DMS 273 (cell line): ENCODE measurements around the gene KPNB1.

Experiments
- DNase-seq: peaks from one replicate; lab custom pipeline; 2025; ENCODE audit not compliant: unreplicated experiment; lab: John Stamatoyannopoulos, UW

Gene KPNB1

DNA sequence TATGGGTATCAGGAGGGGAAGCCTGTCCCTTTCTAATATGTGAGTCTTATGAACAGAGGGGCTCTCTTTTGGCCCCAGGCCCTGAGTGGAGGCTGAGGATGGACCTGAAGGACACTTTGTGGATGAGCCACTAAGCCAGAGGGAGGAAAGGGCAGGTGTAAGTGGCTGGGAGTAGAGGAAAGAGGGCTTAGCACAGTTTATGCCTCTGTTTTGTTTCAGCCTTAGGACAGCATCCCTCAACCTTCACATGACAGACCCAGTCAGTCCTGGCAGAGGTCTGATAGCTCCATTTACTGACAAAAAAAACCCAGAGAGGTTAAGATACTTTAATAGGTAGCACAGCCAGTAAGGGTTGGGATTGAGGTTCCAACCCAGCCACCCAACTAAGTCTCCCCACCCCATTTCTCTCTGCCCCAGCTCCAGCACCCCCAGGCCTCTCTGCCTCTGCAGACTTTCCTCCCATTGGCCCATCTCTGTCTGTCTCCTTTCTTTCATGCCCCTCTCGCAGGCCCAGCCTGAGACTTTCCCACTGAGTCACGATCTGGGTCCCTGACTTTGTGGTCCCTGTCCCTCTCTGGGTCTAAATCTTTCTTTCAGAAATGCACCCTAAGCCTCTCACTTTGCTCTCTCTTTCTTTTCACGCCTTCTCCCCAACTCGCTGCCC, 78.6 kb downstream of the KPNB1 start:
- no peak for DNase-seq

DNA sequence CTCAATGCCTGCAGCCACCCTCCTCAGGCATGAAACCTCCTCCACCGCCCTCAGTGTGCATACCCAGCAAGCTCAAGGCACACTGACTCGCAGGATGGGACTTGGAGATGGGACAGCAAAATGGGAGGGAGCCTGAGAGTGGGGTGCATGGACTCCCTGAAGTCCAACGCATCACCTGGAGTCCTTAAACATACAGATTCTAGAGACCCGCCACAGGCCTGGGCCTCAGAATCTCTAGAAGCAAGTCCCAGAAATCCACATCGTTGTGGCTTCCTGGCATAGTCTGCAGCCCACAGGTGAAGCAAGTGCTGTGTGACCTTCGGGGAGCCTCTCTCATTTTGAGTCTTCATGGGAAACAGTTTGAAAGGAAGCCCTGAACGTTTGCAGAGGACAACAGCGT, 79.8 kb downstream of the KPNB1 start:
- DNase-seq, result no peak

DNA sequence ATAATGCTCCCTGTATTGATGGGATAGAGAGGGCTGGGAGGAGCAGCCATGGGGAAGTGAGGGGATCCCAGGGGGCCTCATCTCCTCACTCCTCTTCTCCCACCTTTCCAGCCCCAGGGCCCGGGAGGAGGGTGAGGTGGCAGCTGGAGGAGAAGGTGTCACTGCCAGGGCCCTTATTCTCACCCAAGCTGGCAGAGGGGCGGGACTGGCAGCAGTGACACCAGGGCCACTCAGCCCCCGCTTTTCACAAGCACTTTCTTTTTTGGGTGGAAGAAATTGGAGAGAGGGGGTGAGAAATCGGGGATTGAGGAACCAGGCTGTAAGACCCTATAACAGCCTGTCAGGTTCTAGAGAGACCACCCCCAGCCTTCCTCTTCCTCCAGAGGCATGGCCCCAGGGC, 81.0 kb downstream of the KPNB1 start:
- no peak for DNase-seq

DNA sequence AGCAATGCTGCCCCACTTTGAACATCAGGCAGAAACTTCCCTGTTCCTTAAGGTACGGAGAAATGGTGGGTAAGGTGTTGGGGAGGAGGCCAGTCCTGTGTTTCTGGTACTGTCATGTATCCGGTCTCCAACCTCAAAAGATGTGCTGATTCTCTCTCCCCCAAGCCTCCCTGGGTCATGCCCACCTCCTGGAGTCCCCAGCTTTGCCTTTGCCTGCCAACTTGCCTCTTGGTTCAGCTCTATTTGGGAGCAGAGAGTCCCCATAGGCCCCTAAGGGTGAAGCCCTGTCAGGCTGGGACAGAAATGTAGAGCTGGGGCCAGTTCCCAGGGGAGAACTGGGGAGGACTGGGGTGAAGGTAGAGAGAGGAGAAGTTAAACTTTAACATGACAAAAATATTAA, 81.7 kb downstream of the KPNB1 start:
- DNase-seq, result no peak

DNA sequence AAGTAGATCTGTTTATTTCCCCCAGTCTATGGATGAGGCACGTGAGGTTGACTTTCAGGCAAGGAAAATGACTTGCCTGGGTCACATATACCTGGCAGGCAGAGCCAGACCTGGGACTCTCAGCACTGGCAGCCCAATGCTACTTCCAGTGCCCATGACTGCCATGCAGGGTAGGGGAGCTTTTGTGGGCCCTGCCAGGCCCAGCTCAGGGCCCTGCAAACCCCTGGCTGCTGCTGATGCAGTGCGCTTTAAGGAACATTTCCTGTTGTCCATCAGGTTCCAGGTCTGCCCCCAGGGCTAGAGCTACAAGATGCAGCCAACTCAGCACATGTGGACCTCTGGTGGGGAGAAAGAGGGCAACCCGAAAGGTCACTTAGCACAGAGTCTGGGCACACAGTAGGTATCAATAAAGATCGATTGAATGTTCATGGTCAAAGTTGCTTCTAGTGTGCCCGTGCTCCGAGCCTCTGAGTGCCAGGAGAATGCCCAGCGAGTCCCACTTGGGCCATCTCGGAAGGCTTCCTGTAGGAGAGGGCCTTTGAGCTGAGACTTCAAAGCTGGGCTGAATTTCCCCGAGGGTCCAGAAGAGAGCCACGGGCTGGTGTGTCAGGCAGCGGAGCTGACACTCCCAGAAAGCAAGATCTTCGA, 82.8 kb downstream of the KPNB1 start:
- no peak for DNase-seq

DNA sequence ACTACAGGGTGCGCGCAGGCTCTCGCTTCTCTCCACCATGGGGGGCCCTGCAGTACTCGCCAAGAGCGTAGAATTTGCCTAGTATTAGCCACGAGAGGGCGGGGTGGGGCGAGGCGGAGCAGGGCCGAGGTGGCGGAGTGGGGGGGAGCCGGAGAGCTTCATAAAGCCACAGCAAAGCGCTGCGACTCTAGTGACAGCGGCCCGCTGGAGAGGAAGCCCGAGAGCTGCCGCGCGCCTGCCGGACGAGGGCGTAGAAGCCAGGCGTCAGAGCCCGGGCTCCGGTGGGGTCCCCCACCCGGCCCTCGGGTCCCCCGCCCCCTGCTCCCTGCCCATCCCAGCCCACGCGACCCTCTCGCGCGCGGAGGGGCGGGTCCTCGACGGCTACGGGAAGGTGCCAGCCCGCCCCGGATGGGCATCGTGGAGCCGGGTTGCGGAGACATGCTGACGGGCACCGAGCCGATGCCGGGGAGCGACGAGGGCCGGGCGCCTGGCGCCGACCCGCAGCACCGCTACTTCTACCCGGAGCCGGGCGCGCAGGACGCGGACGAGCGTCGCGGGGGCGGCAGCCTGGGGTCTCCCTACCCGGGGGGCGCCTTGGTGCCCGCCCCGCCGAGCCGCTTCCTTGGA, 83.4 kb downstream of the KPNB1 start, which contains the start of gene TBX21:
TSS of gene TBX21 (plus strand) at position 190 of the 627 bp plus-strand sequence. CDS start at position 409, 219 bp downstream.
- peak; percentile 85 for DNase-seq

DNA sequence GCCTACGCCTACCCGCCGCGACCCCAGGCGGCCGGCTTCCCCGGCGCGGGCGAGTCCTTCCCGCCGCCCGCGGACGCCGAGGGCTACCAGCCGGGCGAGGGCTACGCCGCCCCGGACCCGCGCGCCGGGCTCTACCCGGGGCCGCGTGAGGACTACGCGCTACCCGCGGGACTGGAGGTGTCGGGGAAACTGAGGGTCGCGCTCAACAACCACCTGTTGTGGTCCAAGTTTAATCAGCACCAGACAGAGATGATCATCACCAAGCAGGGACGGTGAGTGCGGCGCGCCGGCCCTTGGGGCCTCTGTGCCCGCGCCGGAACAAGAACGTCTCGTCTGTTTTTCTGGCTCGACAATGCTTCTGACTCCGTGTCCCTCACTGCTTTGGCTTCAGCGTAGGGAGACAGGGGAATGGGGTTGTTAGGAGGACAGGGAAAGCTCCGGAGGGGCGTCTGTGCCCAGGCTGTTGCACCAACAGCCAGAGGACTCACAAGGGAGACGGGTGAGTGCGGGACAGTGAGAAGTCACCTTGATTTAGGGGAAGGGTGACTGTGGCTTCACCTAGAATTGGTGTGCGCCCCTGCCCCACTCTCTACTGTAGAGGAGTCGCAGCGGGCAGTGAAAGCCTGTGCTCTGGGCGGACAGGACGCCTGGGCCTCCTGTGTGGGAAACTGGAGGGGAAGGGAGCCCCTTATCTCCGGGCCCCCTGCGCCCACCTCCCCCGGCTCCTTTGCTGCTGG, 84.1 kb downstream of the KPNB1 start:
- peak; percentile 47 for DNase-seq

DNA sequence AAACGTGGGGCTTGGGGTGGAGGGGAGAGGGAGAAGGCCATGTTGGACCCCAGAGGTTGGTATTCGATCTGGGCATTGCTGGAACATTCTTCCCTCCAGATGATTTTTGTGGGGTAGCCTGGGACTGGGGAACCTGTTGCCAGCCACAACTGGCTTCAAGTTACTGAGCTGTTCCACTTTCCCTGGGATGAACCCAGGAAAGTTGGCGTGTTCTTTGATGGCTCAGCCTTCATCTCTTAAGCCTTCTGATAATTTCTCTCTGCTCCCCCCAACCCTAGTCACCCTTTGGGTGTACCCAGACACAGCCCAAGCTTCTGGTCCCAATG, 85.4 kb downstream of the KPNB1 start:
- no peak for DNase-seq
